Measurements from ENCODE around the gene KCNK7. TPM values are rescaled to one million over a fixed set of nuclear protein-coding genes. Genes with fewer than 3 reads are reported as not detected.

The KCNK7 gene
- total and polyA plus RNA-seq, 2 experiments from 2014 or later = 0.60 TPM; not detected in 1

DNA sequence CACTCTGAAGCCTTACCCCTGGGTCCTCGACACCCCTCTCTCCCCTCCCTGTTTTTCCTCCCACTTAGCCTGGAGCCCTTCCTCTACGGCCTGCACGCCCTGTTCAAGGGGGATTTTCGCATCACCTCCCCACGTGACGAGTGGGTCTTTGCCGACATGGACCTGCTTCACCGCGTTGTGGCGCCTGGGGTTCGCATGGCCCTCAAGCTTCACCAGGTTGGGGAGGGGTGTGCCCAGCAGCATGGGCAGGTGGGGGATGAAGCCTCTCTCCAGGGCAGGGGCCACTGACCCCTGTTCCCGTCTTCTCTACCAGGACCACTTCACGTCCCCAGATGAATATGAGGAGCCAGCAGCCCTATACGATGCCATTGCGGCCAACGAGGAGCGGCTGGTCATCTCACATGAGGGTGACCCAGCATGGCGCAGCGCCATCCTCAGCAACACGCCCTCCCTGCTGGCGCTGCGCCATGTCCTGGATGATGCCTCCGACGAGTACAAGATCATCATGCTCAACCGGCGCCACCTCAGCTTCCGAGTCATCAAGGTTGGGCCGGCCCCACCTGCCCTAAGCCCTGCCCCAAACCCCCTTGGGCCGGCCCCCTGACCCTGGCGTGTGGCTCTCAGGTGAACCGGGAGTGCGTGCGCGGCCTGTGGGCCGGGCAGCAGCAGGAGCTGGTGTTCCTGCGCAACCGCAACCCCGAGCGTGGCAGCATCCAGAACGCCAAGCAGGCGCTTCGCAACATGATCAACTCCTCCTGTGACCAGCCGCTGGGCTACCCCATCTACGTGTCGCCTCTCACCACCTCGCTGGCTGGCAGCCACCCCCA lies 39.5 kb upstream of the KCNK7 start:
- Histone ChIP-seq H2AFZ (no peak overlapping the region), H3K27me3 (ENCODE audit: insufficient read depth) (no peaks in the 10 kb centered on the region), H3K4me1 (ENCODE audit: insufficient read depth) (peaks cover 18% of the 10 kb centered on the region), H3K4me3 (no peak overlapping the region), H4K20me1 (replicated peaks; ENCODE audit: insufficient read depth) (no peaks in the 10 kb centered on the region; the same call in 1 of the 2 replicates), H3K9me2 (ENCODE audit: insufficient read depth) (no peaks in the 10 kb centered on the region), H3K79me2 (replicated peaks; ENCODE audit: insufficient read depth) (no peaks in the 10 kb centered on the region), H3K4me2 (no peak overlapping the region), H3K36me3 (ENCODE audit: insufficient read depth) (peaks cover 12% of the 10 kb centered on the region; the same call in 1 of the 2 replicates), H3K27ac (ENCODE audit: low read depth) (no peak overlapping the region), H3F3A (replicated peaks; ENCODE audit: low read depth) (peaks cover 23% of the 10 kb centered on the region)
- ATAC-seq = no peak
- Mint-ChIP-seq H3K9me3 (no peaks in the 10 kb centered on the region), H3K36me3 (ENCODE audit: low read depth) (peaks cover 23% of the 10 kb centered on the region), H3K27ac (no peak overlapping the region), H3K27me3 (ENCODE audit: insufficient read depth, low read depth, poor library complexity) (peaks cover 19% of the 10 kb centered on the region), H3K4me1 (peaks cover 18% of the 10 kb centered on the region), H3K4me3 (no peak overlapping the region; the same call in 2 of the 3 replicates)
- TF ChIP-seq ZNF114 (CRISPR knock-in tag; IDR thresholded peaks at IDR 0.05) = no peak
- TF ChIP-seq JUNB (IDR thresholded peaks at IDR 0.05; ENCODE audit: unreplicated experiment) = no peak
- TF ChIP-seq EZH2 (IDR thresholded peaks at IDR 0.05; ENCODE audit: low read depth, unreplicated experiment) = no peak
- TF ChIP-seq, protein P1, sequence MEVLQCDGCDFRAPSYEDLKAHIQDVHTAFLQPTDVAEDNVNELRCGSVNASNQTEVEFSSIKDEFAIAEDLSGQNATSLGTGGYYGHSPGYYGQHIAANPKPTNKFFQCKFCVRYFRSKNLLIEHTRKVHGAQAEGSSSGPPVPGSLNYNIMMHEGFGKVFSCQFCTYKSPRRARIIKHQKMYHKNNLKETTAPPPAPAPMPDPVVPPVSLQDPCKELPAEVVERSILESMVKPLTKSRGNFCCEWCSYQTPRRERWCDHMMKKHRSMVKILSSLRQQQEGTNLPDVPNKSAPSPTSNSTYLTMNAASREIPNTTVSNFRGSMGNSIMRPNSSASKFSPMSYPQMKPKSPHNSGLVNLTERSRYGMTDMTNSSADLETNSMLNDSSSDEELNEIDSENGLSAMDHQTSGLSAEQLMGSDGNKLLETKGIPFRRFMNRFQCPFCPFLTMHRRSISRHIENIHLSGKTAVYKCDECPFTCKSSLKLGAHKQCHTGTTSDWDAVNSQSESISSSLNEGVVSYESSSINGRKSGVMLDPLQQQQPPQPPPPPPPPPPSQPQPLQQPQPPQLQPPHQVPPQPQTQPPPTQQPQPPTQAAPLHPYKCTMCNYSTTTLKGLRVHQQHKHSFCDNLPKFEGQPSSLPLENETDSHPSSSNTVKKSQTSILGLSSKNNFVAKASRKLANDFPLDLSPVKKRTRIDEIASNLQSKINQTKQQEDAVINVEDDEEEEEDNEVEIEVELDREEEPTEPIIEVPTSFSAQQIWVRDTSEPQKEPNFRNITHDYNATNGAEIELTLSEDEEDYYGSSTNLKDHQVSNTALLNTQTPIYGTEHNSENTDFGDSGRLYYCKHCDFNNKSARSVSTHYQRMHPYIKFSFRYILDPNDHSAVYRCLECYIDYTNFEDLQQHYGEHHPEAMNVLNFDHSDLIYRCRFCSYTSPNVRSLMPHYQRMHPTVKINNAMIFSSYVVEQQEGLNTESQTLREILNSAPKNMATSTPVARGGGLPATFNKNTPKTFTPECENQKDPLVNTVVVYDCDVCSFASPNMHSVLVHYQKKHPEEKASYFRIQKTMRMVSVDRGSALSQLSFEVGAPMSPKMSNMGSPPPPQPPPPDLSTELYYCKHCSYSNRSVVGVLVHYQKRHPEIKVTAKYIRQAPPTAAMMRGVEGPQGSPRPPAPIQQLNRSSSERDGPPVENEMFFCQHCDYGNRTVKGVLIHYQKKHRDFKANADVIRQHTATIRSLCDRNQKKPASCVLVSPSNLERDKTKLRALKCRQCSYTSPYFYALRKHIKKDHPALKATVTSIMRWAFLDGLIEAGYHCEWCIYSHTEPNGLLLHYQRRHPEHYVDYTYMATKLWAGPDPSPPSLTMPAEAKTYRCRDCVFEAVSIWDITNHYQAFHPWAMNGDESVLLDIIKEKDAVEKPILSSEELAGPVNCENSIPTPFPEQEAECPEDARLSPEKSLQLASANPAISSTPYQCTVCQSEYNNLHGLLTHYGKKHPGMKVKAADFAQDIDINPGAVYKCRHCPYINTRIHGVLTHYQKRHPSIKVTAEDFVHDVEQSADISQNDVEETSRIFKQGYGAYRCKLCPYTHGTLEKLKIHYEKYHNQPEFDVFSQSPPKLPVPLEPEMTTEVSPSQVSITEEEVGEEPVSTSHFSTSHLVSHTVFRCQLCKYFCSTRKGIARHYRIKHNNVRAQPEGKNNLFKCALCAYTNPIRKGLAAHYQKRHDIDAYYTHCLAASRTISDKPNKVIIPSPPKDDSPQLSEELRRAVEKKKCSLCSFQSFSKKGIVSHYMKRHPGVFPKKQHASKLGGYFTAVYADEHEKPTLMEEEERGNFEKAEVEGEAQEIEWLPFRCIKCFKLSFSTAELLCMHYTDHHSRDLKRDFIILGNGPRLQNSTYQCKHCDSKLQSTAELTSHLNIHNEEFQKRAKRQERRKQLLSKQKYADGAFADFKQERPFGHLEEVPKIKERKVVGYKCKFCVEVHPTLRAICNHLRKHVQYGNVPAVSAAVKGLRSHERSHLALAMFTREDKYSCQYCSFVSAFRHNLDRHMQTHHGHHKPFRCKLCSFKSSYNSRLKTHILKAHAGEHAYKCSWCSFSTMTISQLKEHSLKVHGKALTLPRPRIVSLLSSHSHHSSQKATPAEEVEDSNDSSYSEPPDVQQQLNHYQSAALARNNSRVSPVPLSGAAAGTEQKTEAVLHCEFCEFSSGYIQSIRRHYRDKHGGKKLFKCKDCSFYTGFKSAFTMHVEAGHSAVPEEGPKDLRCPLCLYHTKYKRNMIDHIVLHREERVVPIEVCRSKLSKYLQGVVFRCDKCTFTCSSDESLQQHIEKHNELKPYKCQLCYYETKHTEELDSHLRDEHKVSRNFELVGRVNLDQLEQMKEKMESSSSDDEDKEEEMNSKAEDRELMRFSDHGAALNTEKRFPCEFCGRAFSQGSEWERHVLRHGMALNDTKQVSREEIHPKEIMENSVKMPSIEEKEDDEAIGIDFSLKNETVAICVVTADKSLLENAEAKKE (CRISPR knock-in tag; IDR thresholded peaks at IDR 0.05) = no peak
- TF ChIP-seq, protein P2, sequence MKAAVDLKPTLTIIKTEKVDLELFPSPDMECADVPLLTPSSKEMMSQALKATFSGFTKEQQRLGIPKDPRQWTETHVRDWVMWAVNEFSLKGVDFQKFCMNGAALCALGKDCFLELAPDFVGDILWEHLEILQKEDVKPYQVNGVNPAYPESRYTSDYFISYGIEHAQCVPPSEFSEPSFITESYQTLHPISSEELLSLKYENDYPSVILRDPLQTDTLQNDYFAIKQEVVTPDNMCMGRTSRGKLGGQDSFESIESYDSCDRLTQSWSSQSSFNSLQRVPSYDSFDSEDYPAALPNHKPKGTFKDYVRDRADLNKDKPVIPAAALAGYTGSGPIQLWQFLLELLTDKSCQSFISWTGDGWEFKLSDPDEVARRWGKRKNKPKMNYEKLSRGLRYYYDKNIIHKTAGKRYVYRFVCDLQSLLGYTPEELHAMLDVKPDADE (IDR thresholded peaks at IDR 0.05) = no peak
- TF ChIP-seq ZNF331 (CRISPR knock-in tag; IDR thresholded peaks at IDR 0.05; ENCODE audit: low read depth) = no peak
- no peak for TF ChIP-seq CREB1 (CRISPR knock-in tag; IDR thresholded peaks at IDR 0.05; ENCODE audit: low read depth)
- no peak for TF ChIP-seq EZH2phosphoT487 (IDR thresholded peaks at IDR 0.05; ENCODE audit: unreplicated experiment)
- no peak for TF ChIP-seq NANOG (IDR thresholded peaks at IDR 0.05; ENCODE audit: borderline replicate concordance)
- TF ChIP-seq, protein P3, sequence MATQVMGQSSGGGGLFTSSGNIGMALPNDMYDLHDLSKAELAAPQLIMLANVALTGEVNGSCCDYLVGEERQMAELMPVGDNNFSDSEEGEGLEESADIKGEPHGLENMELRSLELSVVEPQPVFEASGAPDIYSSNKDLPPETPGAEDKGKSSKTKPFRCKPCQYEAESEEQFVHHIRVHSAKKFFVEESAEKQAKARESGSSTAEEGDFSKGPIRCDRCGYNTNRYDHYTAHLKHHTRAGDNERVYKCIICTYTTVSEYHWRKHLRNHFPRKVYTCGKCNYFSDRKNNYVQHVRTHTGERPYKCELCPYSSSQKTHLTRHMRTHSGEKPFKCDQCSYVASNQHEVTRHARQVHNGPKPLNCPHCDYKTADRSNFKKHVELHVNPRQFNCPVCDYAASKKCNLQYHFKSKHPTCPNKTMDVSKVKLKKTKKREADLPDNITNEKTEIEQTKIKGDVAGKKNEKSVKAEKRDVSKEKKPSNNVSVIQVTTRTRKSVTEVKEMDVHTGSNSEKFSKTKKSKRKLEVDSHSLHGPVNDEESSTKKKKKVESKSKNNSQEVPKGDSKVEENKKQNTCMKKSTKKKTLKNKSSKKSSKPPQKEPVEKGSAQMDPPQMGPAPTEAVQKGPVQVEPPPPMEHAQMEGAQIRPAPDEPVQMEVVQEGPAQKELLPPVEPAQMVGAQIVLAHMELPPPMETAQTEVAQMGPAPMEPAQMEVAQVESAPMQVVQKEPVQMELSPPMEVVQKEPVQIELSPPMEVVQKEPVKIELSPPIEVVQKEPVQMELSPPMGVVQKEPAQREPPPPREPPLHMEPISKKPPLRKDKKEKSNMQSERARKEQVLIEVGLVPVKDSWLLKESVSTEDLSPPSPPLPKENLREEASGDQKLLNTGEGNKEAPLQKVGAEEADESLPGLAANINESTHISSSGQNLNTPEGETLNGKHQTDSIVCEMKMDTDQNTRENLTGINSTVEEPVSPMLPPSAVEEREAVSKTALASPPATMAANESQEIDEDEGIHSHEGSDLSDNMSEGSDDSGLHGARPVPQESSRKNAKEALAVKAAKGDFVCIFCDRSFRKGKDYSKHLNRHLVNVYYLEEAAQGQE (IDR thresholded peaks at IDR 0.05; ENCODE audit: unreplicated experiment) = no peak
- TF ChIP-seq STAT1 (IDR thresholded peaks at IDR 0.05; ENCODE audit: unreplicated experiment) = no peak
- TF ChIP-seq, protein P4, sequence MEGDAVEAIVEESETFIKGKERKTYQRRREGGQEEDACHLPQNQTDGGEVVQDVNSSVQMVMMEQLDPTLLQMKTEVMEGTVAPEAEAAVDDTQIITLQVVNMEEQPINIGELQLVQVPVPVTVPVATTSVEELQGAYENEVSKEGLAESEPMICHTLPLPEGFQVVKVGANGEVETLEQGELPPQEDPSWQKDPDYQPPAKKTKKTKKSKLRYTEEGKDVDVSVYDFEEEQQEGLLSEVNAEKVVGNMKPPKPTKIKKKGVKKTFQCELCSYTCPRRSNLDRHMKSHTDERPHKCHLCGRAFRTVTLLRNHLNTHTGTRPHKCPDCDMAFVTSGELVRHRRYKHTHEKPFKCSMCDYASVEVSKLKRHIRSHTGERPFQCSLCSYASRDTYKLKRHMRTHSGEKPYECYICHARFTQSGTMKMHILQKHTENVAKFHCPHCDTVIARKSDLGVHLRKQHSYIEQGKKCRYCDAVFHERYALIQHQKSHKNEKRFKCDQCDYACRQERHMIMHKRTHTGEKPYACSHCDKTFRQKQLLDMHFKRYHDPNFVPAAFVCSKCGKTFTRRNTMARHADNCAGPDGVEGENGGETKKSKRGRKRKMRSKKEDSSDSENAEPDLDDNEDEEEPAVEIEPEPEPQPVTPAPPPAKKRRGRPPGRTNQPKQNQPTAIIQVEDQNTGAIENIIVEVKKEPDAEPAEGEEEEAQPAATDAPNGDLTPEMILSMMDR (conservative IDR thresholded peaks at IDR 0.05; ENCODE audit: low read depth in 2 of 2) = no peak
- TF ChIP-seq POLR2AphosphoS5 (IDR thresholded peaks at IDR 0.05; ENCODE audit: low read depth) = no peak
- DNase-seq (ENCODE audit: low spot score) = no peak

All from GM23338 (cell line).